Measurements from ENCODE around the gene OR5D14.

OR5D14 gene

GRCh38 chr11:55795256-55795655, at the start of gene OR5D14:
OR5D14 (plus strand) TSS chr11:55795556; CDS start chr11:55795556, 0 bp downstream.
- H3K4me3 ChIP-seq (ENCODE audit: low read length) = no peak within 1 kb of the TSS
- DNase-seq (ENCODE audit: low read depth) = no peak
- TF ChIP-seq CTCF (conservative IDR thresholded peaks at IDR 0.05; ENCODE audit: low read depth, low read length) = no peak

GRCh38 chr11:55773138-55773537, 22.2 kb upstream of the OR5D14 start, which contains the start of gene OR5D13:
OR5D13 (plus strand) TSS chr11:55773438; CDS start chr11:55773438, 0 bp downstream.
- H3K4me3 ChIP-seq (ENCODE audit: low read length) = no peak within 1 kb of the TSS
- no peak for TF ChIP-seq CTCF (conservative IDR thresholded peaks at IDR 0.05; ENCODE audit: low read depth, low read length)
- no peak for DNase-seq (ENCODE audit: low read depth)

GRCh38 chr11:55791606-55792005, 3.8 kb upstream of the OR5D14 start:
- H3K4me3 ChIP-seq (ENCODE audit: low read length) = no peak overlapping the region
- no peak for TF ChIP-seq CTCF (conservative IDR thresholded peaks at IDR 0.05; ENCODE audit: low read depth, low read length)
- DNase-seq (ENCODE audit: low read depth) = no peak

GRCh38 chr11:55793321-55793720, 2.0 kb upstream of the OR5D14 start:
- no peak for TF ChIP-seq CTCF (conservative IDR thresholded peaks at IDR 0.05; ENCODE audit: low read depth, low read length)
- H3K4me3 ChIP-seq (ENCODE audit: low read length) = no peak overlapping the region
- no peak for DNase-seq (ENCODE audit: low read depth)

- TF ChIP-seq CTCF (conservative IDR thresholded peaks at IDR 0.05; ENCODE audit: low read depth, low read length) = no peak
- H3K4me3 ChIP-seq (ENCODE audit: low read length) = no peak overlapping the region
- DNase-seq (ENCODE audit: low read depth) = no peak
These were observed 10.9 kb downstream of the OR5D14 start for GRCh38 chr11:55806248-55806647.

GRCh38 chr11:55811067-55811466, 15.7 kb downstream of the OR5D14 start, which contains the start of gene OR5L1:
OR5L1 (plus strand) TSS chr11:55811367; CDS start chr11:55811467, 100 bp downstream.
- no peak within 1 kb of the TSS for H3K4me3 ChIP-seq (ENCODE audit: low read length)
- no peak for DNase-seq (ENCODE audit: low read depth)
- no peak for TF ChIP-seq CTCF (conservative IDR thresholded peaks at IDR 0.05; ENCODE audit: low read depth, low read length)

- TF ChIP-seq CTCF (conservative IDR thresholded peaks at IDR 0.05; ENCODE audit: low read depth, low read length) = no peak
- no peak for DNase-seq (ENCODE audit: low read depth)
- H3K4me3 ChIP-seq (ENCODE audit: low read length) = no peak within 1 kb of the TSS
These were observed 24.0 kb downstream of the OR5D14 start, which contains the start of gene OR5D18 for GRCh38 chr11:55819330-55819729. OR5D18 (plus strand) TSS chr11:55819630; CDS start chr11:55819630, 0 bp downstream.

Data from retinal pigment epithelial cell (primary cell).